Iris pigment epithelial cell (primary cell): ENCODE measurements around the gene FAM50B.

Experiments used
- DNase-seq: peaks from one replicate; pipeline ENCODE4 v3.0.0-alpha.2; 2011; ENCODE audit warnings: low read depth

FAM50B gene

DNA sequence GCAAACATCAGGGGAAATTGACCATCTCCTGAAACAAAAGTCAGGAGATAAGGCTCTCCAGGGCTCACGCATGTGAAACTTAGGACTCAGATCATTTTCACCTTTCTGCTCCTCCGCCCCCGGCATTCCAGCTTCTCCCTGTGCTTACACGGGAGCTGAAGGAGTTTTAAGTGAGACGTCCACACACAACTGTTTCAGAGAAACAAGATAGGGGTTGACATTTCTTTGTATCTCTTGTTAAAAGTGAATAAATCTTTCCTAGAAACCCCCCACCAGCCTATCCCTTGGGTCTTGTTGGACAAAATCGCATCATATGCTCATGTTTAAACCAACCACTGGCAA, 46.1 kb downstream of the FAM50B start:
- DNase-seq, result no peak

- no peak for DNase-seq
Measured at GRCh38 chr6:3895805-3896204, 46.6 kb downstream of the FAM50B start.

DNA sequence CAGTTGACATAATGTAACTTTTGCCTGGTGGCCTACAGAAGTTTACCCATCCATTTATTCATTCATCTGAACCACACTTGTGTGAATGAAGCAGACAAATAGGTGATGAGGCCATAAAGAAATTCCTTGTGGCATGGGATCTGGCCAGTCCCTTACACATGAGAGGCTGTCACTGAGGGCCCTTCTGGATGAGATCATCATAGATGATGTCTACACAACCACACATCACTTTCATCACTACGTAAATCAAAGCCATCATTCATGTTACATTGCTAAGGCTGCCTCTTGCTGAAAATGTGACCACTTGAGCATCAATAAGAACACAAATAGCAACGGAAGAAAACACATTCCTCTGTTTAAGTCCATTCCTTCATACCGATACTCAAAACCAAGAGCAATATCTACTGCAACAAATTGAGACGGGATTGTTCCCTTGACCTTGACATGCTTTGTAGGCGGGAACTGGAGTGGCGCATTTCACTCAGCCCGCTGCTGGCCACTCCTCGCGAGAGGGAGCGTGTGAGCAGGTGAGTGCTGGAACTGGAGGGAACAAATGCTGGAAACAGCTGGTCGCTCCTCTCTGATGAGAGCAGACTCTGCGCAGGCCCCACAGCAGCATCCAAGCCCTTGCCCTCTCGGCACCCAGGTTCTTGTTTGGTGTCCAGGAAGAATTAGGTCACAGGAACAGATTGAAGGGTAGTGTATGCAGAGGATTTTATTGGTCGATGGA, 49.3 kb downstream of the FAM50B start:
- no peak for DNase-seq

DNA sequence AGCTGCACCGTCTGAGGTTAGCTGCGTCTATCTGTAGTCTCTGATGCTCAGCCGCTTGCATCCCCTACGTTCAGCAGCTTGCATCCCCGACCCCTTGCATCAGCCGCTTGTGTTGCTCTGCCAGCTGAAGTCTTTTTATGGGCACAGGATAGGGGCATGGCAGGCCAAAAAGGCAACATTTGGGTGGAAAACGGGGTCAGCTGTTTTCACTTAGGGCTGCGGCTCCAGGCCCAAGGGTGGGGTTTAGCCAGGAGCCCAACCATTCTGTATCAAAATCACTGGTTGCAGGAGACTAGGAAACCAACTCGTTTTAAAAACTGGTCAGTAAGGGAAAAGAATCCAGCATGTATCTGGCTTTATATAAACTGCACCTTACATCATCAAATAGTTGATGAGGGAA, 49.9 kb downstream of the FAM50B start:
- no peak for DNase-seq

- no peak for DNase-seq
Measured at GRCh38 chr6:3899970-3900439, 50.8 kb downstream of the FAM50B start.
